ENCODE measurements around the gene POLR3H. TPM values are rescaled to one million over a fixed set of nuclear protein-coding genes. Genes with fewer than 3 reads are reported as not detected.

The POLR3H gene
- total RNA-seq, 1 donor from 2014 or later: 9.7 TPM

DNA sequence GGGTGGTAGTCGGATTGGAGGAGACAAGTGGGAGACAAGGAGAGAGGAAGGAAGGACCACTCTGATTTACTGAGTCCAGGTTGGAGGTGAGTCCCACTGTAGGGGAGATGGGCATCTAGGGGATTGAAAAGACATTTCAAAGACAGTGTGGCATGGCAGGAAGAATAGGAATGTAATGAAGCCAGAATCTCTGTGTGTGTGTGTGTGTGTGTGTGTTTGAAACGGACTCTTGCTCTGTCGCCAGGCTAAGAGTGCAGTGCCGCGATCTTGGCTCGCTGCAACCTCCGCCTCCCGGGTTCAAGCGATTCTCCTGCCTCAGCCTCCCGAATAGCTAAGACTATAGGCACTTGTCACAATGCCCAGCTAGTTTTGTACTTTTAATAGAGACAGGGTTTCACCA, 12.3 kb upstream of the POLR3H start:
- Histone ChIP-seq H3K36me3 (ENCODE audit: control insufficient read depth, insufficient read depth, low read length) (no peaks in the 10 kb centered on the region), H3K27me3 (ENCODE audit: control insufficient read depth, insufficient read depth, low read length) (no peaks in the 10 kb centered on the region), H3K4me3 (ENCODE audit: low read depth, low read length) (no peak overlapping the region)
- TF ChIP-seq CTCF (IDR thresholded peaks at IDR 0.05; ENCODE audit: insufficient read depth, low read length, poor library complexity, severe bottlenecking): no peak
- DNase-seq (ENCODE audit: low read depth): no peak

- no peaks in the 10 kb centered on the region for H3K36me3 ChIP-seq (ENCODE audit: control insufficient read depth, insufficient read depth, low read length)
- no peak for TF ChIP-seq CTCF (IDR thresholded peaks at IDR 0.05; ENCODE audit: insufficient read depth, low read length, poor library complexity, severe bottlenecking)
- H3K27me3 ChIP-seq (ENCODE audit: control insufficient read depth, insufficient read depth, low read length): no peaks in the 10 kb centered on the region
- DNase-seq (ENCODE audit: low read depth): no peak
- no peak overlapping the region for H3K4me3 ChIP-seq (ENCODE audit: low read depth, low read length)
These were observed 11.2 kb upstream of the POLR3H start for GRCh38 chr22:41555325-41555982.

DNA sequence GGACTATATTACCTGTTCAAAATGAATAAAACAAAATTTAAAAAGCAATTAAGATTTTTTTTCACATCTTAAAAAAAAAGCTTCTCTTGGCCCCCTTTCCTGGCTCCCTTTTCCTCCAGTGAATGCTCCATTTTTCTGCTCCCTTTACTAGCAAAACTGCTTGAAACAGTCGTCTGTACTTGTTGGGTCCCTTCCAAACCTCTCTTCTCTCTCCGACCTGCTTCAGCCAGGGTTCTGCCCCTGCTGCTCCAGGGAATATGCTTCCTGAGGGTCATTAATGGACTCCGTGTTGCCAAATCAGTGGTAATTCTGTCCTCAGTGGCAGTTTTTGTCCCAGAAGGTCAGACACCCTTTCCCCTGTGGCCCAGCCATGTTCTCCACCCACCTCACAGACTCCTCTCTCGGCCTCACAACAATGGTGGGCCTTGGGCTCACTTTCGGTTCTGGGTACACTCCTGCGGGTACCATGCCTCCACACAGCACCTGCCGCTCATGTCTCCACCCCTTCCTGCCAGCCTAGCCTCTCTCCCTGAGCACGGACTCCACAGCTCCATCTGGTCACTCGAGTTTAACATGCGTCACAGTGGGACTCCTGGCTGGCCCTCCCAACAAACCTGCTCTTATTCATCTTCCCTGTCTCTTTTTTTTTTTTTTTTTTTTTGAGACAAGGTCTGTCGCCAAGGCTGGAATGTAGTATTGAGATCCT, 7.8 kb upstream of the POLR3H start:
- Histone ChIP-seq H3K4me3 (ENCODE audit: low read depth, low read length) (no peak overlapping the region), H3K27me3 (ENCODE audit: control insufficient read depth, insufficient read depth, low read length) (no peaks in the 10 kb centered on the region), H3K36me3 (ENCODE audit: control insufficient read depth, insufficient read depth, low read length) (no peaks in the 10 kb centered on the region)
- no peak for TF ChIP-seq CTCF (IDR thresholded peaks at IDR 0.05; ENCODE audit: insufficient read depth, low read length, poor library complexity, severe bottlenecking)
- DNase-seq (ENCODE audit: low read depth): no peak

DNA sequence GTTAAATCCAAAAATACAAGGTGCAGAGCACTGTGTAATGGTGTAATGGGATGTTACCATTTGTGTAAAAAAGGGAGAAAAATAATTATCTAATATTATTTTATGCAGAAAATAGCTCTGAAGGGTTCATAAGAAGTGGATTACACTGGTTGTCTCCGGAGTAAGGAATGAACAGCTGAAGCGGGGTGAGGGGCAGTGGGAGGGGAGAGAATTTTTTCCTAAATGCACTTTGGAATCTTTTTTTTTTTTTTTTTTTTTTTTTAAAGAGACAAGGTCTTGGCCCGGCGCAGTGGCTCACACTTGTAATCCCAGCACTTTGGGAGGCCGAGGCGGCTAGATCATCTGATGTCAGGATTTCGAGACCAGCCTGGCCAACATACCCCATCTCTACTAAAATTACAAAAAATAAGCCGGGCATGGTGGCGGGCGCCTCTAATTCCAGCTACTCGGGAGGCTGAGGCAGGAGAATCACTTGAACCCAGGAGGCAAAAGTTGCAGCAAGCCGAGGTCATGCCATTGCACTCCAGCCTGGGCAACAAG, 6.8 kb upstream of the POLR3H start:
- Histone ChIP-seq H3K4me3 (ENCODE audit: low read depth, low read length) (no peak overlapping the region), H3K36me3 (ENCODE audit: control insufficient read depth, insufficient read depth, low read length) (no peaks in the 10 kb centered on the region), H3K27me3 (ENCODE audit: control insufficient read depth, insufficient read depth, low read length) (no peaks in the 10 kb centered on the region)
- DNase-seq (ENCODE audit: low read depth): no peak
- TF ChIP-seq CTCF (IDR thresholded peaks at IDR 0.05; ENCODE audit: insufficient read depth, low read length, poor library complexity, severe bottlenecking): no peak

DNA sequence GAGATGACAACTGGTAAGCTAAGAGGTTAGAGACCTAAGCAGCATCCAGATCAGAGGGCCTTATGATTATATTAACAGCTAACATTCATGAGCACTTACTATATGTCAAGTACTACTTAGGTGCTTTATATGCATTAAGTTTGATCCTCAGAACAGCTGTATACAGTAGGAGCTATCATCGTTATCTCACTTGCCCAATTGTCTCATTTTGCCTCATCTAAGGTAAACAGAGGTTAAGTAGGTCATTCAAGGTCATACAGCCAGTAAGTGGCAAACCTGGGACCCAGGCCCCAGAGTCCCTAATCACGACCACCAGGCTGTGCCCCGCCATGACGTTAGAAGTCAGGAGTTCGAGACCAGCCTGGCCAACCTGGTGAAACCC, 4.6 kb upstream of the POLR3H start:
- H3K36me3 ChIP-seq (ENCODE audit: control insufficient read depth, insufficient read depth, low read length): no peaks in the 10 kb centered on the region
- TF ChIP-seq CTCF (IDR thresholded peaks at IDR 0.05; ENCODE audit: insufficient read depth, low read length, poor library complexity, severe bottlenecking): no peak
- H3K27me3 ChIP-seq (ENCODE audit: control insufficient read depth, insufficient read depth, low read length): no peaks in the 10 kb centered on the region
- no peak for DNase-seq (ENCODE audit: low read depth)
- H3K4me3 ChIP-seq (ENCODE audit: low read depth, low read length): no peak overlapping the region

Measured in kidney epithelial cell (primary cell).